ENCODE measurements around the gene RUNX3.

The RUNX3 gene

GRCh38 chr1:24901791-24902470 lies 28.1 kb downstream of the RUNX3 start:
- POLR2A ChIA-PET: interaction anchor here (0.6 kb wide), 1 partner anchor 137 kb away, joined by 4 read pairs; no protein-coding TSS in a partner anchor
- H3K4me3 ChIP-seq (ENCODE audit: low read depth, low read length): no peak overlapping the region
- CTCF ChIA-PET: interaction anchor here (0.7 kb wide), 1 partner anchor 304 kb away, joined by 3 read pairs; no protein-coding TSS in a partner anchor
- no peak overlapping the region for H3K27ac ChIP-seq (ENCODE audit: extremely low read depth, low read depth, low read length)
- H3K9me3 ChIP-seq (ENCODE audit: control insufficient read depth, insufficient read depth, low read depth, low read length): no peaks in the 10 kb centered on the region
- H3K4me1 ChIP-seq (ENCODE audit: control insufficient read depth, insufficient read depth, low read length): no peaks in the 10 kb centered on the region
- H3K36me3 ChIP-seq (ENCODE audit: control insufficient read depth in 2 of 2, insufficient read depth in 1 of 2, low read length in 2 of 2): no peaks in the 10 kb centered on the region
- no peak for TF ChIP-seq ZNF837 (tag by site-specific recombination; IDR thresholded peaks at IDR 0.05)
- TF ChIP-seq, protein P1, sequence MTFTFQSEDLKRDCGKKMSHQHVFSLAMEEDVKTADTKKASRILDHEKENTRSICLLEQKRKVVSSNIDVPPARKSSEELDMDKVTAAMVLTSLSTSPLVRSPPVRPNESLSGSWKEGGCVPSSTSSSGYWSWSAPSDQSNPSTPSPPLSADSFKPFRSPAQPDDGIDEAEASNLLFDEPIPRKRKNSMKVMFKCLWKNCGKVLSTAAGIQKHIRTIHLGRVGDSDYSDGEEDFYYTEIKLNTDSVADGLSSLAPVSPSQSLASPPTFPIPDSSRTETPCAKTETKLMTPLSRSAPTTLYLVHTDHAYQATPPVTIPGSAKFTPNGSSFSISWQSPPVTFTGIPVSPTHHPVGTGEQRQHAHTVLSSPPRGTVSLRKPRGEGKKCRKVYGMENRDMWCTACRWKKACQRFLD (tag by site-specific recombination; IDR thresholded peaks at IDR 0.05): no peak
- TF ChIP-seq KLF9 (tag by site-specific recombination; IDR thresholded peaks at IDR 0.05; ENCODE audit: low read depth): no peak
- TF ChIP-seq PRDM10 (tag by site-specific recombination; IDR thresholded peaks at IDR 0.05): no peak
- TF ChIP-seq ZSCAN30 (tag by site-specific recombination; IDR thresholded peaks at IDR 0.05): no peak
- TF ChIP-seq, protein P2, sequence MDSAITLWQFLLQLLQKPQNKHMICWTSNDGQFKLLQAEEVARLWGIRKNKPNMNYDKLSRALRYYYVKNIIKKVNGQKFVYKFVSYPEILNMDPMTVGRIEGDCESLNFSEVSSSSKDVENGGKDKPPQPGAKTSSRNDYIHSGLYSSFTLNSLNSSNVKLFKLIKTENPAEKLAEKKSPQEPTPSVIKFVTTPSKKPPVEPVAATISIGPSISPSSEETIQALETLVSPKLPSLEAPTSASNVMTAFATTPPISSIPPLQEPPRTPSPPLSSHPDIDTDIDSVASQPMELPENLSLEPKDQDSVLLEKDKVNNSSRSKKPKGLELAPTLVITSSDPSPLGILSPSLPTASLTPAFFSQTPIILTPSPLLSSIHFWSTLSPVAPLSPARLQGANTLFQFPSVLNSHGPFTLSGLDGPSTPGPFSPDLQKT (IDR thresholded peaks at IDR 0.05; ENCODE audit: borderline replicate concordance, low read depth, low read length): no peak
- no peak for TF ChIP-seq ZBTB1 (tag by site-specific recombination; IDR thresholded peaks at IDR 0.05)
- no peak for TF ChIP-seq ZNF76 (tag by site-specific recombination; IDR thresholded peaks at IDR 0.05; ENCODE audit: borderline replicate concordance, low read depth)
- TF ChIP-seq, protein P3, sequence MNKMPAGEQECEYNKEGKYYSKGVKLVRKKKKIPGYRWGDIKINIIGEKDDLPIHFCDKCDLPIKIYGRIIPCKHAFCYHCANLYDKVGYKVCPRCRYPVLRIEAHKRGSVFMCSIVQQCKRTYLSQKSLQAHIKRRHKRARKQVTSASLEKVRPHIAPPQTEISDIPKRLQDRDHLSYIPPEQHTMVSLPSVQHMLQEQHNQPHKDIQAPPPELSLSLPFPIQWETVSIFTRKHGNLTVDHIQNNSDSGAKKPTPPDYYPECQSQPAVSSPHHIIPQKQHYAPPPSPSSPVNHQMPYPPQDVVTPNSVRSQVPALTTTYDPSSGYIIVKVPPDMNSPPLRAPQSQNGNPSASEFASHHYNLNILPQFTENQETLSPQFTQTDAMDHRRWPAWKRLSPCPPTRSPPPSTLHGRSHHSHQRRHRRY (tag by site-specific recombination; IDR thresholded peaks at IDR 0.05): no peak
- TF ChIP-seq, protein P4, sequence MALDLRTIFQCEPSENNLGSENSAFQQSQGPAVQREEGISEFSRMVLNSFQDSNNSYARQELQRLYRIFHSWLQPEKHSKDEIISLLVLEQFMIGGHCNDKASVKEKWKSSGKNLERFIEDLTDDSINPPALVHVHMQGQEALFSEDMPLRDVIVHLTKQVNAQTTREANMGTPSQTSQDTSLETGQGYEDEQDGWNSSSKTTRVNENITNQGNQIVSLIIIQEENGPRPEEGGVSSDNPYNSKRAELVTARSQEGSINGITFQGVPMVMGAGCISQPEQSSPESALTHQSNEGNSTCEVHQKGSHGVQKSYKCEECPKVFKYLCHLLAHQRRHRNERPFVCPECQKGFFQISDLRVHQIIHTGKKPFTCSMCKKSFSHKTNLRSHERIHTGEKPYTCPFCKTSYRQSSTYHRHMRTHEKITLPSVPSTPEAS (tag by site-specific recombination; IDR thresholded peaks at IDR 0.05): no peak
- TF ChIP-seq ZFP69B (tag by site-specific recombination; IDR thresholded peaks at IDR 0.05): no peak
- no peak for TF ChIP-seq ZNF169 (tag by site-specific recombination; IDR thresholded peaks at IDR 0.05)
- no peak for TF ChIP-seq ZNF660 (tag by site-specific recombination; IDR thresholded peaks at IDR 0.05)
- no peak for TF ChIP-seq HOXA7 (CRISPR knock-in tag; IDR thresholded peaks at IDR 0.05; ENCODE audit: borderline replicate concordance)
- TF ChIP-seq ZNF362 (tag by site-specific recombination; IDR thresholded peaks at IDR 0.05): no peak

Data from HEK293 (cell line).